ENCODE measurements around the gene KLHL26.

The KLHL26 gene

GRCh38 chr19:18606281-18607225 is 30.3 kb upstream of the KLHL26 start, which contains the start of gene CRLF1:
TSS of gene CRLF1 (minus strand) at chr19:18606799. CDS start at chr19:18606656, 143 bp downstream.
- no peak within 1 kb of the TSS for H3K27ac ChIP-seq (ENCODE audit: extremely low read depth, low read depth, low read length)
- no peaks in the 10 kb centered on the region; the same call in 1 of the 2 replicates for H3K4me1 ChIP-seq (ENCODE audit: control insufficient read depth, insufficient read depth, low read length)
- H3K36me3 ChIP-seq (ENCODE audit: control insufficient read depth in 2 of 2, insufficient read depth in 1 of 2, low read length in 2 of 2): no peaks in the 10 kb centered on the region
- ChIA-PET CTCF (interaction anchor here (0.6 to 2.0 kb wide), 2 partner anchors 46 to 241 kb away, joined by 3 to 4 read pairs; no protein-coding TSS in a partner anchor), POLR2A (interaction anchor here (0.6 to 1.8 kb wide), 4 partner anchors 14 to 226 kb away, joined by 3 to 4 read pairs (median 4); no protein-coding TSS in a partner anchor)
- H3K9me3 ChIP-seq (ENCODE audit: control insufficient read depth, insufficient read depth, low read depth, low read length): no peaks in the 10 kb centered on the region
- peak within 1 kb of the TSS; percentile 41 for H3K4me3 ChIP-seq (ENCODE audit: low read depth, low read length)
- TF ChIP-seq ZNF292 (tag by site-specific recombination; IDR thresholded peaks at IDR 0.05; ENCODE audit: borderline replicate concordance, low read depth) (no peak), ZNF626 (tag by site-specific recombination; IDR thresholded peaks at IDR 0.05) (no peak), ZNF19 (tag by site-specific recombination; IDR thresholded peaks at IDR 0.05; ENCODE audit: low read depth) (no peak), GLIS1 (tag by site-specific recombination; IDR thresholded peaks at IDR 0.05) (peak; percentile 26; the same call in 1 of the 2 replicates), ZNF768 (tag by site-specific recombination; IDR thresholded peaks at IDR 0.05) (no peak), ZNF157 (tag by site-specific recombination; IDR thresholded peaks at IDR 0.05) (no peak), ZBTB48 (tag by site-specific recombination; IDR thresholded peaks at IDR 0.05) (peak; percentile 53; the same call in 1 of the 2 replicates), ZBTB49 (tag by site-specific recombination; IDR thresholded peaks at IDR 0.05; ENCODE audit: low read depth) (no peak), TSHZ1 (tag by site-specific recombination; IDR thresholded peaks at IDR 0.05; ENCODE audit: borderline replicate concordance) (no peak), ZNF639 (tag by site-specific recombination; IDR thresholded peaks at IDR 0.05) (no peak), ATF2 (tag by site-specific recombination; IDR thresholded peaks at IDR 0.05; ENCODE audit: low read depth) (no peak), ZNF155 (tag by site-specific recombination; IDR thresholded peaks at IDR 0.05) (no peak), SP3 (tag by site-specific recombination; IDR thresholded peaks at IDR 0.05) (peak; percentile 85), ZNF184 (tag by site-specific recombination; IDR thresholded peaks at IDR 0.05) (no peak), ZNF670 (tag by site-specific recombination; IDR thresholded peaks at IDR 0.05; ENCODE audit: low read depth) (no peak), ZSCAN5A (tag by site-specific recombination; IDR thresholded peaks at IDR 0.05) (no peak), ZBTB10 (tag by site-specific recombination; IDR thresholded peaks at IDR 0.05) (peak; percentile 56; the same call in 1 of the 2 replicates), ZNF521 (tag by site-specific recombination; IDR thresholded peaks at IDR 0.05) (no peak), SP7 (tag by site-specific recombination; IDR thresholded peaks at IDR 0.05) (no peak; the same call in 1 of the 2 replicates), ZNF366 (tag by site-specific recombination; conservative IDR thresholded peaks at IDR 0.05) (no peak), ZNF549 (tag by site-specific recombination; IDR thresholded peaks at IDR 0.05) (no peak), ZNF580 (tag by site-specific recombination; IDR thresholded peaks at IDR 0.05) (no peak)

Data from HEK293 (cell line).